Mucosa of rectum (tissue), 2 donors: ENCODE results near the gene NR3C2.

Experiments used
- H3K27ac ChIP-seq, 2 donors: one replicate each; pipeline ENCODE4 v1.7.0; 2013; ENCODE audit warnings: inconsistent platforms in 2 of 2, low read depth in 2 of 2, low read length in 2 of 2
- H3K27me3 ChIP-seq, 2 donors: one replicate each; pipeline ENCODE4 v1.7.0; 2013; ENCODE audit warnings: low read length in 2 of 2; ENCODE audit not compliant: control insufficient read depth in 2 of 2, insufficient read depth in 2 of 2
- H3K36me3 ChIP-seq, 2 donors: one replicate each; pipeline ENCODE4 v1.7.0; 2013; ENCODE audit warnings: low read length in 2 of 2; ENCODE audit not compliant: control insufficient read depth in 2 of 2, insufficient read depth in 2 of 2
- H3K4me1 ChIP-seq, 2 donors: one replicate each; pipeline ENCODE4 v1.7.0; 2013; ENCODE audit warnings: low read length in 2 of 2, mild to moderate bottlenecking in 1 of 2; ENCODE audit not compliant: control insufficient read depth in 2 of 2, insufficient read depth in 2 of 2
- H3K4me3 ChIP-seq, 2 donors: one replicate each; pipeline ENCODE4 v1.7.0; 2013; ENCODE audit warnings: low read length in 2 of 2
- H3K9ac ChIP-seq, 2 donors: one replicate each; pipeline ENCODE4 v1.7.0; 2013; ENCODE audit warnings: low read length in 2 of 2, low read depth in 1 of 2, mild to moderate bottlenecking in 1 of 2
- H3K9me3 ChIP-seq, 2 donors: one replicate each; pipeline ENCODE4 v1.7.0; 2013; ENCODE audit warnings: low read length in 2 of 2; ENCODE audit not compliant: control insufficient read depth in 2 of 2
- donor health status: healthy.
- donor health status: Normal muscosa, but diverticular disease.

NR3C2 gene

GRCh38 chr4:148436512-148436911 is 5.7 kb downstream of the NR3C2 start:
- H3K4me1 ChIP-seq: peaks cover 19 to 34% of the 10 kb centered on the region in 2 donors
- H3K9me3 ChIP-seq: no peaks in the 10 kb centered on the region
- H3K27ac ChIP-seq: peak overlapping the region; percentile 54 to 72

GRCh38 chr4:148435654-148436406 is 6.4 kb downstream of the NR3C2 start:
- Histone ChIP-seq H3K9me3 (no peaks in the 10 kb centered on the region), H3K27ac (peak overlapping the region; percentile 54 to 72), H3K4me1 (peaks cover 19 to 34% of the 10 kb centered on the region in 2 donors), H3K27me3 (no peaks in the 10 kb centered on the region), H3K4me3 (peak overlapping the region; percentile 18 to 20), H3K36me3 (peaks cover 10 to 17% of the 10 kb centered on the region in 2 donors), H3K9ac (no peak overlapping the region)

More at GRCh38 chr4:148436512-148436911, 5.7 kb downstream of the NR3C2 start:
- peak overlapping the region; percentile 11 to 20 for H3K4me3 ChIP-seq
- no peak overlapping the region for H3K9ac ChIP-seq
- peaks cover 10 to 17% of the 10 kb centered on the region in 2 donors for H3K36me3 ChIP-seq
- no peaks in the 10 kb centered on the region for H3K27me3 ChIP-seq

- Histone ChIP-seq H3K36me3 (peaks cover 10 to 17% of the 10 kb centered on the region in 2 donors), H3K9ac (peak overlapping the region; percentile 1 to 57), H3K27ac (peak overlapping the region; percentile 72 to 73), H3K4me3 (peak overlapping the region; percentile 59), H3K4me1 (peaks cover 17 to 39% of the 10 kb centered on the region in 2 donors), H3K27me3 (no peaks in the 10 kb centered on the region), H3K9me3 (no peaks in the 10 kb centered on the region)
Observed at GRCh38 chr4:148434075-148434773, 8.0 kb downstream of the NR3C2 start.

- peaks cover 14 to 34% of the 10 kb centered on the region in 2 donors for H3K4me1 ChIP-seq
- peak overlapping the region; percentile 72 to 79 for H3K27ac ChIP-seq
- peak overlapping the region; percentile 49 to 53 for H3K9ac ChIP-seq
Observed at GRCh38 chr4:148431401-148431800, 10.8 kb downstream of the NR3C2 start.

DNA sequence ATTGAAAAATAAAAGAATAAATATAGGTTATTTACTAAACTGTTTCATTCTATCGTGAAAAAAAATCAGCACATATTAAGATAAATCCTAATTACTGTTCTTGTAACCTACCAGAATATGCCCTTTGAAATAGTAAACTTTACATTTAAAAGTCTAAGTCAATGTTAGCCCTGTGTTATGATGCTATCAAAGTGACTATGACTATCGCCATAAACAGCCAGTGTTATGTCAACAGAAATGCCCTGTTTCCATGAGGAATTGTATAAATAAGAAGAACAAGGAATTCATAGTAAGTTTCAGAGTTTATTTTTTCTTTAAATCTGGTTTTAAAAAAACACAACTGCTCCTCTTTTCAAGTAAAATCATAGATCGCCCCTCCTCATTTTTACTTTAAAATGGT is 11.4 kb downstream of the NR3C2 start:
- H3K4me1 ChIP-seq: peaks cover 9 to 28% of the 10 kb centered on the region in 2 donors
- peak overlapping the region; percentile 13 to 33 for H3K4me3 ChIP-seq
- peak overlapping the region; percentile 72 to 79 for H3K27ac ChIP-seq
- no peaks in the 10 kb centered on the region for H3K9me3 ChIP-seq
- peak overlapping the region in 1 of 2 donors; percentile 53 for H3K9ac ChIP-seq
- H3K36me3 ChIP-seq: peaks cover 4 to 12% of the 10 kb centered on the region in 2 donors
- no peaks in the 10 kb centered on the region for H3K27me3 ChIP-seq

More at GRCh38 chr4:148431401-148431800, 10.8 kb downstream of the NR3C2 start:
- Histone ChIP-seq H3K9me3 (no peaks in the 10 kb centered on the region), H3K4me3 (peak overlapping the region in 1 of 2 donors; percentile 49), H3K36me3 (peaks cover 9 to 17% of the 10 kb centered on the region in 2 donors), H3K27me3 (no peaks in the 10 kb centered on the region)

DNA sequence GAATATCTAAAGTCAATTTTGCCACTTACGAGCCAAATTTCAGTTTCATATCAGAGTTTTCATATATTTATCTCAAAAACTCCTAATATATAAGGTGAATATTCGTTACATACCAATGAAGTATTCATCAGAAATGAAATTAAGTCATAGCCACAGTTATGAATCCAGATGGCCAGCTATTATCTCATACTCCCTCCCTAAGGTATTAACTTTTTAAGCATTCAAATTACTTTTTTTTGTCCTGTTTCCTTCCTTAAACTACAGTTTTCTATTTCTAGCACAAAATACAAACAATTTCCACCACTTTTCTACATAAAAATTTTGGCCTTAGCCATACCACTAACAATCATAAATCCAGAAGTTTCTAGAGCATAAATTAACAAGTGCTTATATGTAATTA is 13.0 kb downstream of the NR3C2 start:
- Histone ChIP-seq H3K4me1 (peaks cover 5 to 14% of the 10 kb centered on the region in 2 donors), H3K9ac (no peak overlapping the region), H3K4me3 (no peak overlapping the region), H3K27ac (no peak overlapping the region), H3K9me3 (no peaks in the 10 kb centered on the region), H3K36me3 (no peaks in the 10 kb centered on the region), H3K27me3 (no peaks in the 10 kb centered on the region)

GRCh38 chr4:148426643-148427042 is 15.6 kb downstream of the NR3C2 start:
- H3K9me3 ChIP-seq: no peaks in the 10 kb centered on the region
- no peaks in the 10 kb centered on the region for H3K36me3 ChIP-seq
- H3K27ac ChIP-seq: no peak overlapping the region
- peaks cover 1 to 10% of the 10 kb centered on the region in 2 donors for H3K4me1 ChIP-seq
- H3K27me3 ChIP-seq: no peaks in the 10 kb centered on the region
- no peak overlapping the region for H3K4me3 ChIP-seq
- H3K9ac ChIP-seq: no peak overlapping the region

DNA sequence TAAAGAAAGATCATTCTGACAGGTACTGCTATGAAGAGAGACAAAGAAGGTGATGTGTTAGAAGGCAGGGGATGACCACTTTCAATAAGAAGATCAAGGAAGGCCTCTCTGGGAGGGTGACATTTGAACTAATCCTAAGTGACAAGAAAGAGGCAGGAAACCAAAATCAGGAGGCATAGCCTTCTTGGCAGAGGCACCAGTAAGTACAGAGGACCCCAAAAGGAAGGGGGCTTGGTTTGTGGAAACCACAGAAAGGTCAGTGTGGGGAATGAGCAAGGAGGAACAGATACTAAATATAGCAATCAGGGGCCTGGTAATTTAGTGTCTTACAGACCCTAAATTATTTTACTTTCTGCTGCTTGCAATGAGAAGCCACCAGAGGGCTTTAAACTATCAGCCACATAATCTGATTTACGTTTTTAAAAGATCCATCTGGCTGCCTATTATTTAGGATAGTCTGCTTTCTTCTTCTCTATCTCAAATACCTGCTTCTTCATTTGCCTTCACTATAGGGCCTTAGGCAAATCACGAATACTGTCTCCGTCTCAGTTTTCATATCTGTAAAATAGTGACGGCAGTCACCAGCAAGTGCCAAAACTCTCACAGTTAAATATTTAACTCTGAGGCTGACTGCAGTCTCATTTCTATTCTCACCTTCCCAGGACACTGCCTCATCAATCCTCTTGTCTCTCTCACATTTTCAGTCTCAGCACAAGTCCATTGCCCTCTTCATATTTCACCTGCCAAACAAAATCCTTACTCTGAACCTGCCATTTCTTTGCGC is 16.7 kb downstream of the NR3C2 start:
- no peaks in the 10 kb centered on the region for H3K36me3 ChIP-seq
- H3K4me1 ChIP-seq: peaks cover 0 to 7% of the 10 kb centered on the region in 2 donors
- H3K27ac ChIP-seq: no peak overlapping the region
- H3K9me3 ChIP-seq: no peaks in the 10 kb centered on the region
- H3K4me3 ChIP-seq: no peak overlapping the region
- no peak overlapping the region for H3K9ac ChIP-seq
- H3K27me3 ChIP-seq: no peaks in the 10 kb centered on the region

- H3K27ac ChIP-seq: no peak overlapping the region
- no peaks in the 10 kb centered on the region for H3K9me3 ChIP-seq
- no peaks in the 10 kb centered on the region for H3K4me1 ChIP-seq
- H3K9ac ChIP-seq: no peak overlapping the region
- no peak overlapping the region for H3K4me3 ChIP-seq
- no peaks in the 10 kb centered on the region for H3K27me3 ChIP-seq
- no peaks in the 10 kb centered on the region for H3K36me3 ChIP-seq
Observed at GRCh38 chr4:148420397-148420796, 21.8 kb downstream of the NR3C2 start.
